GM12801 (cell line): ENCODE data around the gene ANKRD2.

Experiments
- TF ChIP-seq, protein P1 (sequence below): IDR thresholded peaks from one replicate; pipeline ENCODE4 v1.5.1; 2011; ENCODE audit warnings: control low read depth; ENCODE audit not compliant: insufficient read length; ENCODE audit errors: extremely low read depth

Gene ANKRD2

DNA sequence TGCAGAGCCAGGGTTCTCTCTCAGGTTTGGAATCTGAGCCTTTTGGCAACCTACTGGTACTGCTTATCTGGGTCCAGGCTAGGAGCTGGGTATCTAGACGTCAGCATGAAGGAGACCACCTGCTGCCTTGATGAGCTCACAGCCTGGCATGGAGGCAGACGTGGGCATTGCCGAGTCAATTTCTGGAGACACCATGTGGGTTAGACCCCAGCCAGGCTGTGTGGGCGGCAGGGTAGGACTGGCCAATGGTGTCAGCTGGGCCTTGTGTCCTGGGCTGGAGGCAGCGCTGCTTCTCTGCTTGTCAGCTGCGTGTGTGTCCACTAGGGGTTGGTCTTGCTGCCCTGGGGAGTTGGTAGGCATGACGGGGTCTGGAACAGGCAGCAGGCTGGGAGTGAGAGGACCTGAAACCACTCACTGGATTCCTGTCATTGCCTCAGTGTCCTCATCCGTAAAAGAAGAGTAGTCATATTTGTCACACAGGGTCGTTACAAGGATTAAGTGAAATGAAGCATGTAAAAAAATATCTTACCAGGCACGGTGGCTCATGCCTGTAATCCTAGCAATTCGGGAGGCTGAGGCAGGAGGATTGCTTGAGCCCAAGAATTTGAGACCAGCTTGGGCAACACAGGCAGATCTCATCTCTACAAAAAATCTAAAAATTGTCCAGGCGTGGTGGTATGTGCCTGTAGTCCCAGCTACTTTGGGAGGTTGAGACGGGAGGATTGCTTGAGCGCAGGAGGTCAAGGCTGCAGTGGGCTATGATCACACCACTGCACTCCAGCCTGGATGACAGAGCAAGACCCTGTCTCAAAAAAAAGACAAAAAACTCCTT, 31.7 kb upstream of the ANKRD2 start:
- TF ChIP-seq, protein P1, sequence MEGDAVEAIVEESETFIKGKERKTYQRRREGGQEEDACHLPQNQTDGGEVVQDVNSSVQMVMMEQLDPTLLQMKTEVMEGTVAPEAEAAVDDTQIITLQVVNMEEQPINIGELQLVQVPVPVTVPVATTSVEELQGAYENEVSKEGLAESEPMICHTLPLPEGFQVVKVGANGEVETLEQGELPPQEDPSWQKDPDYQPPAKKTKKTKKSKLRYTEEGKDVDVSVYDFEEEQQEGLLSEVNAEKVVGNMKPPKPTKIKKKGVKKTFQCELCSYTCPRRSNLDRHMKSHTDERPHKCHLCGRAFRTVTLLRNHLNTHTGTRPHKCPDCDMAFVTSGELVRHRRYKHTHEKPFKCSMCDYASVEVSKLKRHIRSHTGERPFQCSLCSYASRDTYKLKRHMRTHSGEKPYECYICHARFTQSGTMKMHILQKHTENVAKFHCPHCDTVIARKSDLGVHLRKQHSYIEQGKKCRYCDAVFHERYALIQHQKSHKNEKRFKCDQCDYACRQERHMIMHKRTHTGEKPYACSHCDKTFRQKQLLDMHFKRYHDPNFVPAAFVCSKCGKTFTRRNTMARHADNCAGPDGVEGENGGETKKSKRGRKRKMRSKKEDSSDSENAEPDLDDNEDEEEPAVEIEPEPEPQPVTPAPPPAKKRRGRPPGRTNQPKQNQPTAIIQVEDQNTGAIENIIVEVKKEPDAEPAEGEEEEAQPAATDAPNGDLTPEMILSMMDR = no peak

- TF ChIP-seq, protein P1 = no peak
Observed at GRCh38 chr10:97542169-97543024, 30.2 kb upstream of the ANKRD2 start.

DNA sequence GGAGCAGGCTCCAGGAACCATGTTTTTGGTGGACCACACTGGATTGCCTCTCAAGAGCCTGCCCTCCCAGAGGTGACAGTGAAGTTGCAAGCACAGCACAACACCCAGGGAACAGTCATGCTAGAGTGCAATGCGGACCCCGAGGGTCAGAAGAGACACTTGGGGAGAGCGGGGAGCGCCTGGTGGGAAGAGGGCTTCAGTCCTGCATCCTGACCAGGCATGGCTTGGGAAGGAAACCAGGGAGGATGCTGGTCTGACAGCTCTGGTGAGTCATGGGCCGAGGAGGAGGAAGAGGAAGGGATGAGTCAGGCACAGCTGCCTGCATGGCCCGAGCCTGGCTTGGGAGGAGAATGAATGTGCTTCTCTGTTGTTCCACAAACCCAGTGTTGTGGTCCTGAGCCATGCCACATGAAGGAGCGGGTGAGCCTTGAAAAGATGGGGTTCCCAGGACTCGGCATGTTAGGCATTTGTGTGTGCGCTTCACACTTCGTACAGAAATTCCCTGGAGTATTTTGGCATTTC, 29.5 kb upstream of the ANKRD2 start:
- TF ChIP-seq, protein P1 = no peak

- TF ChIP-seq, protein P1 = no peak
Observed at GRCh38 chr10:97546456-97547270, 25.9 kb upstream of the ANKRD2 start.

- TF ChIP-seq, protein P1 = no peak
Observed at GRCh38 chr10:97547271-97547600, 25.3 kb upstream of the ANKRD2 start.

DNA sequence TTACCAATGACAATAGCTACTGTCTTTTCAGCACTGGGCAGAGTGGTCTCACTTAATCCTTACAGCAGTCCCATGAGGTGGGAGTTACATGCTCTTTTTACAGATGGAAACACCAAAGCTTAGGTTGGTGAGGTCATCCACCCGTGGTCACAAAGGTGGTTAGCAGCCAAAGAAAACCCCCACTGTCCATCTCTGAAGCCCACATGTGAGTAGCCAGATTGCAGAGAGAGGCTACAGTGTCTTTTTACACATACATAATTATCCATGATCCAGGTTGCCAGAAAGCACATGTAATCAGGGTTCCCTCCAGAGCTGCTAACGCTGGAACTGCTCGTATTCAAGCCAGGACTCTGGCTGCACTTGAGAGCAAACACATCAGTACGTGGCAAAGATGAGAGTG, 24.6 kb upstream of the ANKRD2 start:
- TF ChIP-seq, protein P1 = no peak

- TF ChIP-seq, protein P1 = no peak
Observed at GRCh38 chr10:97548828-97549455, 23.6 kb upstream of the ANKRD2 start.
